GM13977 (cell line): ENCODE data around the gene MYO5B.

Source experiments
- DNase-seq: peaks from one replicate; pipeline ENCODE4 v3.0.0; 2012; ENCODE audit warnings: low spot score
- CTCF ChIP-seq: IDR thresholded peaks from 2 replicates; pipeline ENCODE4 v1.5.1; 2012; ENCODE audit warnings: mild to moderate bottlenecking, control low read depth; ENCODE audit not compliant: insufficient read depth; ENCODE audit errors: extremely low read depth, missing control alignments
- in situ Hi-C: fragments of 300-500 bp; cut with MboI; formaldehyde crosslinking; loops from one replicate; pipeline ENCODE4 v1.12.0; 2022; ENCODE audit warnings: low sequenced_read_pairs, low pct_unique_long_range_greater_than_20kb, mixed read lengths, inconsistent platforms; ENCODE audit not compliant: unreplicated experiment

The MYO5B gene

DNA sequence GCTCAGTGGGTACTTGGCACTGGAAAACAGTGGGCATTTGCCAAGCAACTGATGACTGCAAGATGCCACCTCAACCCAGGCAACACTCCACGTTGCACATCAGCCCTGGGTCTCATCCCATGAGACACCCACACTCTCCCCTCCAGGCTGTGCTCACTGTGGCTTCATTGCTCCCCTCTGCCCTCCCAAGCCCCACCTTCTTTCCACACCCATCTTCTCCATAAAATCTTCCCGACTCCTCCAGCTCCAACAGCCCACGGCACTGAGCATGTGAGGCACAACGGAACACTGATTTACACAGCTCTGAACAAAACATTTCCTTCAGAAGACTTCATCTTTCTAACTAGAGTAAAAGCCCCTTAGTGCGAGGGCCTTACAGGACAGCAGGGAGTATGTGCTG, 263.8 kb downstream of the MYO5B start:
- in situ Hi-C loops: no loop called here
- no peak for TF ChIP-seq CTCF
- no peak for DNase-seq

GRCh38 chr18:49926106-49926745, 268.7 kb downstream of the MYO5B start:
- in situ Hi-C loops: no loop called here

GRCh38 chr18:49924293-49924983, 270.5 kb downstream of the MYO5B start:
- in situ Hi-C loops: no loop called here
- DNase-seq: no peak
- no peak for TF ChIP-seq CTCF

More at GRCh38 chr18:49926106-49926745, 268.7 kb downstream of the MYO5B start:
- no peak for DNase-seq
- TF ChIP-seq CTCF: no peak

GRCh38 chr18:49922228-49922627, 272.7 kb downstream of the MYO5B start:
- in situ Hi-C loops: no loop called here
- no peak for DNase-seq
- no peak for TF ChIP-seq CTCF

DNA sequence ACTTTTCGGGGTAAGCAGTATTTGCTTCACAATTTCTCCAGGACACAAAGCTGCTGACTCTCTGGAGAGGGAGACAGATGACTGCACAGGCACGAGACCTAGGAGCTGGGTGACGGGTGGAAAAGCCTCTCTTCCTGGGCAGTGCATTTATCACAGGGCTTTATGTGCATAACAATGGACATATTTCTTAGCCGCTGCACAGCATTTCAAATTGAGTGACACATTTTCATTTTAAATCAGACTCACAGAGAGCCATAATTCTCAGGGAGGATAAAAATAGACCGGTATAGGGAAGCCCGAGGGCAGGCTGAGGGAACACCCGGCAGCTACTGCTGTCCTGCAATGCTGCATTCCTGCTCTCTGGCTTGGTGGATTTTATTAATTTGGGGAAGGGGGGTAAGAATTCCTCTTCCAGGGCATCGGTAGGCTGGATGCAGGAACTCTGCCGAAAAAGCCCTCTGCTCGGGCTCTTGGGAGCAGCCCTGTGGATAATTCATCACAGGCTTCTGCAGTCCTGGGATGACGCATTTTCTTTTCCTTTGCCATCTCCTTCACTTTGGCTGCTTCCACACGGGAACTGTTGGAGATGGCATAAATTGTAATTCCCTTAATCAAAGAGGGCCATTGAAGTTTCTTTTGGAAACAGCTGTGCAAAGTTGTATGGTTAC, 273.5 kb downstream of the MYO5B start:
- no peak for TF ChIP-seq CTCF
- no peak for DNase-seq
- in situ Hi-C loops: no loop called here

- DNase-seq: no peak
- in situ Hi-C loops: no loop called here
- no peak for TF ChIP-seq CTCF
Observed at GRCh38 chr18:49920731-49921130, 274.2 kb downstream of the MYO5B start.
